DMS79 (cell line): ENCODE data around the gene OR52A5.

Experiments
- DNase-seq: peaks from one replicate; lab custom pipeline; 2025; lab: John Stamatoyannopoulos, UW

OR52A5 gene

DNA sequence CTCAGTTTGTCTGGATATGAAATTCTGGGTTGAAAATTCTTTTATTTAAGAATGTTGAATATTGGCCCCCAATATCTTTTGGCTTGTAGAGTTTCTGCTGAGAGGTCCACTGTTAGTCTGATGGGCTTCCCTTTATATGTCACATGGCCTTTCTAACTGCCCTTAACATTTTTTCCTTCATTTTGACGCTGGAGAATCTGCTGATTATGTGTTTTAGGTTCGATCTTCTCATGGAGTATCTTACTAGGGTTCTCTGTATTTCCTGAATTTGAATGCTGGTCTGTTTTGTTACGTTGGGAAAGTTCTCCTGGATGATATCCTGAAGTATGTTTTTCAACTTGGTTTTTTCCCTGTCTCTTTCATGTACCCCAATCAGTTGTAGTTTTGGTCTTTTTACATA lies 22.8 kb downstream of the OR52A5 start:
- no peak for DNase-seq

DNA sequence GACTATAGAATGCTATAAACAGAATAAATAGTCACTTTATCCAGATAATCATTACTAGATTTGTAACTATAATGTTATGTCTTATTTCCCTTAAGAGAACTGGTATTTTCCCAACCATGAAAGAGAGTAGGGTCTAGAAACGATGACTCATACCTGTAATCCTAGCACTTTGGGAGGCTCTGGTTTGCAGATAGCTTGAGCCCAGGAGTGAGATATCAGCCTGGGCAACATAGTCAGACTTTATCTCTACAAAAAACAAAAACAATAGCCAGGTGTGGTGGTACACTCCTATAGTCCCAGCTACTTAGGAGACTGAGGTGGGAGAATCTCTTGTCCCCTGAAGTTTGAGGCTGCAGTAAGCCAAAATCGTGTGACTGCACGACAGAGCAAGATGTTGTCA lies 30.9 kb downstream of the OR52A5 start:
- no peak for DNase-seq

DNA sequence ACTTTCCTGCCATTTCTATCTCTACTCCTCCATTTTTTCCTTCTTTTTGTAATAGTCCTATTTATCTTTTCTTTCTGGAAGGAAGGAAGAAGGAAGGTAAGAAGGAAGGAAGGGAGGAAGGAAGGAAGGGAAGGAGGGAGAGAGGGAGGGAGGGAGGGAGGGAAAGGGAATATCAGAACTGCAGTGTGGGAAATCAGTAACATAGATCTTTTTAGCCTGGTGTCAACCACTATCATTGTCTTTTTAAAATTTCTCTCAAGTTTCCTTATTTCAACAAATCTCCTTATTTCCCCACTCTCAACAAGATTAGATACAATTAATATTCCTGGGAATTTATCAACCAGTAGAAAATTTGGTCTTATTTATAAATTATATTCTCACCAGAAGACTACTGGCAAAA lies 35.1 kb downstream of the OR52A5 start:
- no peak for DNase-seq

DNA sequence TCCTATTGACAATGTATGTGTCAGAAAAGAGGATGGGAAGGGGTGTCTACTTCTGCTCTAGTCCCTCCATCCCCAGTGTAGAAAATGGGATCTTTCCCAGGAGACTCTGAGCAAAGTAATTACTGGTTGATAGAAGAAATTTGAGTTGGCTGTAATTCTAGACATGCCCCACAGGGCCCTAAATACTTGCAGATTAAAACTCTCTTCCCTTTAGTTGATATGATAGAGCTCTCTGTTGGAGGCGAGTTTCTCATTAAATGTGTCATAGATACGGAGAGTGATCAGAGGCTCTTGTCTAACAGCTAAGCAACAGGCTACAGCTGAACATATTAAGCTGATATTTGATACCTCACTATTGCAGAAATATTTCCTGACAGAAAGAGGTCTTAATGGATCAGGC lies 35.9 kb downstream of the OR52A5 start:
- no peak for DNase-seq

DNA sequence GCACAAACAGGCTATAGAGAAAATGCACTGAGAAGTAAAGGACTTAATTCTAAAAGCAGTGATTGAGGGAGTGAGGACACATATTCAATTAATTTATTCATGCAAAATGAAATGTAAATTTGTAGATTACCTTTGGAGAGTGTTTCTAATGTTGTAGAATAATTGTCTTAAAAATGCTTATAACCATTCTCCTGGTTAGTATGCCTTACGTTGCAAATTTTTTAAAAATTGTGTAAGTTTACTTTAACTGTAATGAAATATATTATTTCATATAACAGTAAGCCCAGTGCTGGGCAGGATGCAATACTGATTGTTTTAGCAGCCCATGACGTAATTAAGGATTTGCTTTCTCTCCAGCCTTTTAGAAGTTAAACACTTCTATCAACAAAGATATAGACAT lies 42.1 kb downstream of the OR52A5 start:
- DNase-seq: no peak

DNA sequence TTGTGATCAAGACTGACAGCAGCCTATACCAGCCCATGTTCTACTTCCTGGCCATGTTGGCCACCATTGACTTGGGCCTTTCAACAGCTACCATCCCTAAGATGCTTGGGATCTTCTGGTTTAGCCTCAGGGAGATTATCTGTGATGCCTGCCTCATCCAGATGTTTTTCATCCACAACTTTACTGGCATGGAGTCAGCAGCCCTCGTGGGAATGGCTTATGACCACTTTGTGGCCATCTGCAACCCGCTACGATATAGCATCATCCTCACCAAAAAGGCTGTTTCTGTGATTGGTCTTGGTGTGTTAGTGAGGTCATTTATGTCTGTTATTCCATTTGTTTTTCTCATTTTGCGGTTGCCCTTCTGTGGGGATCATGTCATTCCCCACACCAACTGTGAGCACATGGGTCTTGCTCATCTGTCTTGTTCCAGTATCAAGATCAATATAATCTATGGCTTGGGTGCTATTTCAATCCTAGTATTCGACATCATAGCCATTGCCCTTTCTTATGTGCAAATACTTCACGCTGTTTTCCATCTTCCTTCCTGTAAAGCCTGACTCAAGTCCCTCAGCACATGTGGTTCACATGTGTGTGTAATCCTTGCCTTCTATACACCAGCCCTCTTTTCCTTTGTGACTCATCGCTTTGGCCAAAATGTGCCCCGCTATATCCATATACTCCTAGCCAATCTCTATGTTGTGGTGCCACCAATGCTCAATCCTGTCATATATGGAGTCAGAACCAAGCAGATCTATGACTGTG lies 45.2 kb downstream of the OR52A5 start:
- no peak for DNase-seq

DNA sequence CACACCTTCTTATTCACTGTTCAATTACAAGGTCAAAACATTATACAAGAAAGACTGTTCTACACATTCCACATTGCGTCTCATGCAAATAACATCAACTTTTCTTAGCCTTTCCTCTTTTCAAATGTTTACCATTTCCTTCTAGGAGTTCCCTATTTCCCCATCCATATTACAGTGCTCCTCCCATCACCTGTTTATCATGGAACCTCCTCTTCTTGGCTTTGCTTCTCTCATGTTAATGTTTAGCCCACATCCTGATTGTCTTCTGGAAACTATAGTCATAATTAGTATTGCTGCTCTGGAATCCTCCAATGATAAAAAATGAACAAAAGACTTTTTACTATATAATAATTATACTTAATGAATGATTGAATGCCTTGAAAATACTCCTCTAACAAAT lies 47.5 kb downstream of the OR52A5 start:
- no peak for DNase-seq

DNA sequence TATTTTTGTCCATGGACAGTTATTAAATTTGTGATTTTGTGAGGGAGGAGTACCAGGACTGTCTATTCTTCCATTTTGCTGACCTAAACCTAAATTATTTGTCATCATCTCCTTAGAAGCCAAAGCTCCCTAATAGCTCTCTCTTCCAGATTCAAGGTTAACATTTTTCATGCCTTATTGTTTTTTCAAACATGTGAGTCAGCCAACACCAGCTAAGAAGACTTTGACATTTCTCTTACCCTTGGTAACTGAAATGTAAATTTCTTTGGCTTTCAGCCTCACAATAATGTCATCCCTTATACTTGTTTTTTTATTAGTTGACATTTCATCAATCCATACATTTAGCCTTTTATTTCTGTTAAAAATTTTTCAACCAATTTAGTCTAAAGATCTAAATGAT lies 49.6 kb downstream of the OR52A5 start:
- DNase-seq: no peak

DNA sequence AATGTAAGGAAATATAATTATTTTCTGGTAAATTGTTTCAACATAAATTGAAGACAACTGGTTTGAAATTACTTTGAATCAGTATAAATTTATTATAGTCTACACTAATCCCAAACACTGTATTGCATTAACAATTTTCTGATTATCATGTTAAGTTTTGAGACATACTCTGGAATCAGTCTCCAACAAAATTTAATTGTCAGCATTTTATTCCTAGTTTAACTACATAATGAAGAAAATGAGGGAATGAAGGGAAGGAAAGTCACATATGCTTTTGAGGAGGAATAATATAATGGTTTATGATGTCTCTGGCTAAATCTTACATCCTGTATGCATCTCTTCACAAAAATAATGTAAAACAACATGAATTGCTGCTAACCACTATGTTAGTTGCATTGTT lies 54.6 kb downstream of the OR52A5 start:
- no peak for DNase-seq

DNA sequence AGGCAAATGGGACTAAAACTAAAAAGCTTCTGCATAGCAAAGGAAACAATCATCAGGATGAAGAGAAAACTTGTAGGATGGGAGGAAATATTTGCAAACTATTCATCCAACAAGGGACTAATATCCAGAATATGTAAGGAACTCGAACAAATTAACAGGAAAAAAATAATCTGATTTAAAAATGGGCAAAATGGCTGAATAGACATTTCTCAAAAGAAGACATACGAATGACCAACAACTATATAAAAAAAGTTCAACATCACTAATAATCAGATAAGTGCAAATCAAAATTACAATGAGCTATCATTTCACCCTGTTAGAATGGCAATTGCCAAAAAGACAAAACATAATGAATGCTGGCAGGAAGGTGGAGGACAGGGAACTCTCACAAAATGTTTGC lies 56.8 kb downstream of the OR52A5 start:
- no peak for DNase-seq
